Type B pancreatic cell (in vitro differentiated cells): ENCODE measurements around the gene PORCN. TPM values are rescaled to one million over a fixed set of nuclear protein-coding genes. Genes with fewer than 3 reads are reported as not detected.
A peak's percentile ranks its signal among the peaks of the same experiment; 100 is the strongest.
"Not testable (repeated sequence)": the region's sequence is repeated elsewhere in the genome, so short reads cannot be mapped to it uniquely, and the experiment has no call there.

Experiments
- DNase-seq: peaks from one replicate; pipeline ENCODE4 v3.0.0; 2021; ENCODE audit warnings: mixed read lengths; ENCODE audit not compliant: unreplicated experiment; ENCODE audit errors: extremely low spot score
- H3K27ac Mint-ChIP-seq: 2 replicates; pipeline ENCODE4 v1.8.0; 2021; ENCODE audit warnings: mild to moderate bottlenecking, mixed read lengths
- H3K27me3 Mint-ChIP-seq: 2 replicates; pipeline ENCODE4 v1.8.0; 2021; ENCODE audit warnings: mixed read lengths
- H3K36me3 Mint-ChIP-seq: 2 replicates; pipeline ENCODE4 v1.8.0; 2021; ENCODE audit warnings: mixed read lengths
- H3K4me1 Mint-ChIP-seq: one replicate; pipeline ENCODE4 v1.8.0; 2021; ENCODE audit warnings: mixed read lengths; ENCODE audit not compliant: unreplicated experiment
- H3K4me3 Mint-ChIP-seq: 2 replicates; pipeline ENCODE4 v1.8.0; 2021; ENCODE audit warnings: mild to moderate bottlenecking, mixed read lengths
- H3K9me3 Mint-ChIP-seq: 2 replicates; pipeline ENCODE4 v1.8.0; 2021; ENCODE audit warnings: mixed read lengths
- total RNA-seq: library from RNA; stranded (reverse); gene quantifications from 2 replicates; pipeline ENCODE4 v1.2.1, GENCODE V29; 2021; ENCODE audit warnings: low replicate concordance
- TF ChIP-seq, protein P1 (sequence below): fragments of 200-600 bp; sonication (generic); conservative IDR thresholded peaks from 2 replicates; pipeline ENCODE4 v1.5.0; 2021; ENCODE audit warnings: antibody characterized with exemption, mild to moderate bottlenecking

PORCN gene
- total RNA-seq, 1 donor from 2014 or later = 10.0 TPM

DNA sequence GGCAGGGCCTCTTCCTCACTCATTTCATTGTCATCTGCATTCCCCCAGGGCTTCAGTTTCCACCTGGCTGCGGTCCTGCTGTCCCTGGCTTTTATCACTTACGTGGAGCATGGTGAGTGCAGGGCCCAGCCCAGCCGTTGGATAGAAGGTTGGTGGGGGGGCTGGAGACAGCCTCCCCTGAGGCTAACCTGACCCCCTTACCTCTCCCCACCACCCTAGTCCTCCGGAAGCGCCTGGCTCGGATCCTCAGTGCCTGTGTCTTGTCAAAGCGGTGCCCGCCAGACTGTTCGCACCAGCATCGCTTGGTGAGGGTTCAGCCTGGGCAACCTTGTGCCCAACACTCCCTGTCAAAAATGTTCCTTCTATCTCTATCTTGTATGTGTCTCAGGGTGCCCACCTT lies 7.0 kb downstream of the PORCN start:
- TF ChIP-seq, protein P1, sequence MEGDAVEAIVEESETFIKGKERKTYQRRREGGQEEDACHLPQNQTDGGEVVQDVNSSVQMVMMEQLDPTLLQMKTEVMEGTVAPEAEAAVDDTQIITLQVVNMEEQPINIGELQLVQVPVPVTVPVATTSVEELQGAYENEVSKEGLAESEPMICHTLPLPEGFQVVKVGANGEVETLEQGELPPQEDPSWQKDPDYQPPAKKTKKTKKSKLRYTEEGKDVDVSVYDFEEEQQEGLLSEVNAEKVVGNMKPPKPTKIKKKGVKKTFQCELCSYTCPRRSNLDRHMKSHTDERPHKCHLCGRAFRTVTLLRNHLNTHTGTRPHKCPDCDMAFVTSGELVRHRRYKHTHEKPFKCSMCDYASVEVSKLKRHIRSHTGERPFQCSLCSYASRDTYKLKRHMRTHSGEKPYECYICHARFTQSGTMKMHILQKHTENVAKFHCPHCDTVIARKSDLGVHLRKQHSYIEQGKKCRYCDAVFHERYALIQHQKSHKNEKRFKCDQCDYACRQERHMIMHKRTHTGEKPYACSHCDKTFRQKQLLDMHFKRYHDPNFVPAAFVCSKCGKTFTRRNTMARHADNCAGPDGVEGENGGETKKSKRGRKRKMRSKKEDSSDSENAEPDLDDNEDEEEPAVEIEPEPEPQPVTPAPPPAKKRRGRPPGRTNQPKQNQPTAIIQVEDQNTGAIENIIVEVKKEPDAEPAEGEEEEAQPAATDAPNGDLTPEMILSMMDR = no peak
- H3K27me3 Mint-ChIP-seq = no peaks in the 10 kb centered on the region
- H3K36me3 Mint-ChIP-seq = peaks cover 7% of the 10 kb centered on the region
- no peaks in the 10 kb centered on the region for H3K4me1 Mint-ChIP-seq
- no peak for DNase-seq
- no peak overlapping the region for H3K4me3 Mint-ChIP-seq
- H3K27ac Mint-ChIP-seq = no peak overlapping the region
- H3K9me3 Mint-ChIP-seq = no peaks in the 10 kb centered on the region

DNA sequence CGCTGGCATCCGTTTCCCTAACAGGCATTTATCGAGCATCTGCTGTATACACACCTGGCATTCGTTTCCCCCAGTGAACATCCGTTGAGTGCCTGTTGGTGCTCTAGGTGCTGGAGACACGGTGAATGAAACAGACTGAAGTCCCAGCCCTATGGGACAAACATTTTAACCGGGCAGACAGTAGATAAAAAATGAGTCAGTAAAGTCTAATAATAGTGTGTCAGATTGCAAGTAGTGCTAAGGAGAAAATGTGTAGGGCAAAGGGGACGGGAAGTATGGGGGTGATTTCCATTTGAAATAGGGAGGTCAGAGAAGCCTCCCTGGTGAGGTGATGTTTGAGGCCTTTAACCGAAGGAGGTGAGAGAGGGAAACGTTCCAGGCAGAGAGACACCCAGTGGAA lies 7.5 kb downstream of the PORCN start:
- Mint-ChIP-seq H3K4me1 (no peaks in the 10 kb centered on the region), H3K27me3 (no peaks in the 10 kb centered on the region), H3K9me3 (no peaks in the 10 kb centered on the region), H3K4me3 (no peak overlapping the region), H3K27ac (no peak overlapping the region), H3K36me3 (peaks cover 7% of the 10 kb centered on the region)
- TF ChIP-seq, protein P1 = no peak
- no peak for DNase-seq

DNA sequence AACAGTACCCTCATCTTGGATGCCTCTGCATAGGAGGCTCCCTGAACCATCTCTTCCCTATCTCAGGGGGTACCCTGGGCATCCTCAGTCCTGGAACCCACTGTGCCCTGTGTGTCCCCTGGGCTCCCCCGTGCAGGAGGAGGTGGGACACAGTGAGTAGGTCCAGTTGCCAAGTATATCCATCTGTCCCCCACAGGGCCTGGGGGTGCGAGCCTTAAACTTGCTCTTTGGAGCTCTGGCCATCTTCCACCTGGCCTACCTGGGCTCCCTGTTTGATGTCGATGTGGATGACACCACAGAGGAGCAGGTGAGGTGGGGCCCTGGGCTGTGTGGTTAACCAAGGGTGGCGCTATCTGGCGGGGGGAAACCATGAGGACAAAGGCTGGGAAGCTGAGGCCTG lies 8.2 kb downstream of the PORCN start:
- Mint-ChIP-seq H3K27me3 (no peaks in the 10 kb centered on the region), H3K4me3 (no peak overlapping the region), H3K36me3 (peaks cover 7% of the 10 kb centered on the region), H3K4me1 (no peaks in the 10 kb centered on the region), H3K9me3 (no peaks in the 10 kb centered on the region), H3K27ac (no peak overlapping the region)
- TF ChIP-seq, protein P1 = no peak
- no peak for DNase-seq

DNA sequence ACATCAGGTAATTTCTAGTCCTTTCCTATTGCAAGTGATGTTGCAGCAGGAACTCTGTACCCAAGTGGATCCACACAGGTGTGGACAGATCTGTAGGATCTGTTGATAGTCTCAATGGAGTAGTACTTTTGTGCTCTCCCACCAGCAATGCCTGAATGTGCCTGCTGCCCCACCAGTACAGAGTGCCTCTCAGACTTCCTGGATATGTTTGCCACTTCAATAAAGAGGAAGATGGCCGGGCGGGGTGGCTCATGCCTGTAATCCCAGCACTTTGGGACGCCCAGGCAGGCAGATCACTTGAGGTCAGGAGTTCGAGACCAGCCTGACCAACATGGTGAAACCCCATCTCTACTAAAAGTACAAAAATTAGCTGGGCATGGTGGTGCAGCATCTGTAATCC lies 10.7 kb downstream of the PORCN start:
- not testable (repeated sequence) for H3K27ac Mint-ChIP-seq, H3K4me1 Mint-ChIP-seq, DNase-seq, H3K9me3 Mint-ChIP-seq, H3K4me3 Mint-ChIP-seq, H3K27me3 Mint-ChIP-seq, H3K36me3 Mint-ChIP-seq

DNA sequence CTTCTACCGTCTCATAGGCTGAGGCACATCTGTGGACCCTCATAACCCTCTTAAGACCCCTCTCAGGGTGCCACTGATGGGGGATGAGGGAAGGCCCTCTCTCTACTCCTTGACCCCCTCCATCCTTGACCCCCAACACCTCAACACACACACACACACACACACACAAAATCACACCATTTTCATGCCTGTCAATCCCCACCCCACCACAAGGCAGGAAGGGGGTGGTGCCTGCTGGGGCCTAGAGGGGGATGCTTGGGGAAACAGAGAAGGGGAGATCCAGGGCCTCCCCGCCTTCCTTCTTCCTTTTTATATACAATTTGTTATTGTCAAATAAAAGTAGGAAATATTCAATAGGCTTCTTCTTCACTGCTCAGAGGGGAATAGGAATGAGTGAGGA lies 11.7 kb downstream of the PORCN start:
- H3K36me3 Mint-ChIP-seq = peaks cover 7% of the 10 kb centered on the region
- no peaks in the 10 kb centered on the region for H3K4me1 Mint-ChIP-seq
- TF ChIP-seq, protein P1 = no peak
- H3K9me3 Mint-ChIP-seq = no peaks in the 10 kb centered on the region
- no peak overlapping the region for H3K27ac Mint-ChIP-seq
- peak overlapping the region; percentile 92 for H3K4me3 Mint-ChIP-seq
- H3K27me3 Mint-ChIP-seq = no peaks in the 10 kb centered on the region
- DNase-seq = no peak

DNA sequence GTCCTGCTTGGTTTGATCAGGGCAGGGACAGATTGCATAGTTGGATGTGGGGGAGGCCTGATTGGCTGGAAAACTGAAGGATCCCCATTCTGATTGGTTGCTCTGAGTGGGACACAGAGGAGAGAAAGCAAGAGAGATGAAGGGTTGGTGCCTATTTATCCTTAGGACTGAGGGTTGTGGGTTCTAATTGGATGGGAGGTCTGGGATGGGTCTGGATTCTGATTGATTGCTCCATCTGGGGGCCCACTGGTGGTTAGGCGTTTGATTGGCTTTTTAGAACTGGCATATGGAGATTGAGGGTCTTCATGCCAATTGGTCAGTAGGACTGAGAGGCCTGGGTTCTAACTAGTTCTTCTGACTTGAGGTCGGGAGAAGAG lies 12.2 kb downstream of the PORCN start:
- peaks cover 7% of the 10 kb centered on the region for H3K36me3 Mint-ChIP-seq
- H3K4me1 Mint-ChIP-seq = no peaks in the 10 kb centered on the region
- DNase-seq = no peak
- no peaks in the 10 kb centered on the region for H3K27me3 Mint-ChIP-seq
- H3K4me3 Mint-ChIP-seq = peak overlapping the region; percentile 92
- no peaks in the 10 kb centered on the region for H3K9me3 Mint-ChIP-seq
- peak overlapping the region; percentile 87 for H3K27ac Mint-ChIP-seq
- TF ChIP-seq, protein P1 = no peak
